GM21619 (cell line): Measurements from ENCODE around the gene ROBO1.

Experiments used
- ATAC-seq: cut with Tn5 transposase; IDR thresholded peaks from one replicate; pipeline ENCODE4 v1.9.1; 2021; ENCODE audit not compliant: unreplicated experiment

Gene ROBO1

GRCh38 chr3:78610462-78611125, 1157.2 kb downstream of the ROBO1 start:
- no peak for ATAC-seq

- no peak for ATAC-seq
Observed at GRCh38 chr3:78606756-78607155, 1161.0 kb downstream of the ROBO1 start.

GRCh38 chr3:78605178-78605577, 1162.6 kb downstream of the ROBO1 start:
- no peak for ATAC-seq

- no peak for ATAC-seq
Observed at GRCh38 chr3:78604341-78604740, 1163.5 kb downstream of the ROBO1 start.

- no peak for ATAC-seq
Observed at GRCh38 chr3:78601249-78601648, 1166.5 kb downstream of the ROBO1 start.

GRCh38 chr3:78589778-78590177, 1178.0 kb downstream of the ROBO1 start:
- ATAC-seq = no peak

GRCh38 chr3:78588906-78589621, 1178.7 kb downstream of the ROBO1 start:
- no peak for ATAC-seq

- no peak for ATAC-seq
Observed at GRCh38 chr3:78580681-78581080, 1187.1 kb downstream of the ROBO1 start.

- no peak for ATAC-seq
Observed at GRCh38 chr3:78571486-78571885, 1196.3 kb downstream of the ROBO1 start.

- ATAC-seq = no peak
Observed at GRCh38 chr3:78570496-78570895, 1197.3 kb downstream of the ROBO1 start.

GRCh38 chr3:78569804-78570203, 1198.0 kb downstream of the ROBO1 start:
- no peak for ATAC-seq

- no peak for ATAC-seq
Observed at GRCh38 chr3:78565712-78566111, 1202.1 kb downstream of the ROBO1 start.

GRCh38 chr3:78562328-78562727, 1205.5 kb downstream of the ROBO1 start:
- ATAC-seq = no peak
